Measurements from ENCODE around the gene DMTF1.

Gene DMTF1

GRCh38 chr7:87223666-87224065, 71.4 kb downstream of the DMTF1 start (continued):
- TF ChIP-seq, protein P1, sequence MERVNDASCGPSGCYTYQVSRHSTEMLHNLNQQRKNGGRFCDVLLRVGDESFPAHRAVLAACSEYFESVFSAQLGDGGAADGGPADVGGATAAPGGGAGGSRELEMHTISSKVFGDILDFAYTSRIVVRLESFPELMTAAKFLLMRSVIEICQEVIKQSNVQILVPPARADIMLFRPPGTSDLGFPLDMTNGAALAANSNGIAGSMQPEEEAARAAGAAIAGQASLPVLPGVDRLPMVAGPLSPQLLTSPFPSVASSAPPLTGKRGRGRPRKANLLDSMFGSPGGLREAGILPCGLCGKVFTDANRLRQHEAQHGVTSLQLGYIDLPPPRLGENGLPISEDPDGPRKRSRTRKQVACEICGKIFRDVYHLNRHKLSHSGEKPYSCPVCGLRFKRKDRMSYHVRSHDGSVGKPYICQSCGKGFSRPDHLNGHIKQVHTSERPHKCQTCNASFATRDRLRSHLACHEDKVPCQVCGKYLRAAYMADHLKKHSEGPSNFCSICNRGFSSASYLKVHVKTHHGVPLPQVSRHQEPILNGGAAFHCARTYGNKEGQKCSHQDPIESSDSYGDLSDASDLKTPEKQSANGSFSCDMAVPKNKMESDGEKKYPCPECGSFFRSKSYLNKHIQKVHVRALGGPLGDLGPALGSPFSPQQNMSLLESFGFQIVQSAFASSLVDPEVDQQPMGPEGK (CRISPR knock-in tag; IDR thresholded peaks at IDR 0.05; ENCODE audit: borderline replicate concordance) = no peak
- no peak for TF ChIP-seq TCF4 (CRISPR knock-in tag; IDR thresholded peaks at IDR 0.05; ENCODE audit: borderline replicate concordance)

DNA sequence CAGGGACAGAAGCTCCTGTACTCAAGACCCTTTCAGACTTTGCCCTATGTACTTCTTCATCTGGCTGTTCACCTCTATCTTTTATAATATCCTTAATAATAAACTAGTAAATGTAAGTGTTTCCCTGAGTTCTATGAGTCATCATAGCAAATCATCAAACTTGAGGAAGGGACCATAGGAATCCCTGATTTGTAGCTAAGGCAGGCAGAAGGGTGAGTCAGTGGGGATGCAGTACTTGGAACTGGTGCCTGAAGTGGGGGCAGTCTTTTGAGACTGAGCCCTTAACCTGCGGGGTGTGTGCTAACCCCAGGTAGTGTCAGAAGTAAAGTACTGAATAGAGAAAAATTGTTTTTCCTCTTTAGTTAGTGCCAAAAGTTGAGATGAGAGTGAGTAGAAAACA, 73.4 kb downstream of the DMTF1 start:
- TF ChIP-seq SNAI2 (CRISPR knock-in tag; IDR thresholded peaks at IDR 0.05) (no peak), TSHZ2 (CRISPR knock-in tag; IDR thresholded peaks at IDR 0.05) (no peak), ARNTL (CRISPR knock-in tag; IDR thresholded peaks at IDR 0.05; ENCODE audit: borderline replicate concordance, low read depth) (no peak), ZNF8 (CRISPR knock-in tag; IDR thresholded peaks at IDR 0.05) (no peak)
- TF ChIP-seq, protein P2, sequence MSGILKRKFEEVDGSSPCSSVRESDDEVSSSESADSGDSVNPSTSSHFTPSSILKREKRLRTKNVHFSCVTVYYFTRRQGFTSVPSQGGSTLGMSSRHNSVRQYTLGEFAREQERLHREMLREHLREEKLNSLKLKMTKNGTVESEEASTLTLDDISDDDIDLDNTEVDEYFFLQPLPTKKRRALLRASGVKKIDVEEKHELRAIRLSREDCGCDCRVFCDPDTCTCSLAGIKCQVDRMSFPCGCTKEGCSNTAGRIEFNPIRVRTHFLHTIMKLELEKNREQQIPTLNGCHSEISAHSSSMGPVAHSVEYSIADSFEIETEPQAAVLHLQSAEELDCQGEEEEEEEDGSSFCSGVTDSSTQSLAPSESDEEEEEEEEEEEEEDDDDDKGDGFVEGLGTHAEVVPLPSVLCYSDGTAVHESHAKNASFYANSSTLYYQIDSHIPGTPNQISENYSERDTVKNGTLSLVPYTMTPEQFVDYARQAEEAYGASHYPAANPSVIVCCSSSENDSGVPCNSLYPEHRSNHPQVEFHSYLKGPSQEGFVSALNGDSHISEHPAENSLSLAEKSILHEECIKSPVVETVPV (CRISPR knock-in tag; IDR thresholded peaks at IDR 0.05) = no peak
- ATAC-seq = peak; percentile 56

- TF ChIP-seq SNAI2 (CRISPR knock-in tag; IDR thresholded peaks at IDR 0.05) (no peak), ZFP30 (CRISPR knock-in tag; IDR thresholded peaks at IDR 0.05) (no peak), ZNF565 (CRISPR knock-in tag; conservative IDR thresholded peaks at IDR 0.05; ENCODE audit: low read depth) (no peak), BACH2 (CRISPR knock-in tag; IDR thresholded peaks at IDR 0.05; ENCODE audit: borderline replicate concordance) (no peak), ZNF8 (CRISPR knock-in tag; IDR thresholded peaks at IDR 0.05) (no peak), ESRRG (CRISPR knock-in tag; IDR thresholded peaks at IDR 0.05) (no peak), RARB (CRISPR knock-in tag; IDR thresholded peaks at IDR 0.05) (no peak), GLIS3 (CRISPR knock-in tag; IDR thresholded peaks at IDR 0.05) (no peak)
- TF ChIP-seq, protein P2 (CRISPR knock-in tag; IDR thresholded peaks at IDR 0.05) = no peak
- TF ChIP-seq, protein P1 (CRISPR knock-in tag; IDR thresholded peaks at IDR 0.05; ENCODE audit: borderline replicate concordance) = no peak
- ATAC-seq = no peak
Observed at GRCh38 chr7:87226495-87226894, 74.2 kb downstream of the DMTF1 start.

- TF ChIP-seq PPARA (CRISPR knock-in tag; IDR thresholded peaks at IDR 0.05; ENCODE audit: borderline replicate concordance) (no peak), TSHZ2 (CRISPR knock-in tag; IDR thresholded peaks at IDR 0.05) (peak; percentile 35; the same call in 1 of the 2 replicates), ESRRG (CRISPR knock-in tag; IDR thresholded peaks at IDR 0.05) (no peak), ZFP30 (CRISPR knock-in tag; IDR thresholded peaks at IDR 0.05) (no peak), BACH2 (CRISPR knock-in tag; IDR thresholded peaks at IDR 0.05; ENCODE audit: borderline replicate concordance) (no peak), SNAI2 (CRISPR knock-in tag; IDR thresholded peaks at IDR 0.05) (no peak), TOX (CRISPR knock-in tag; IDR thresholded peaks at IDR 0.05; ENCODE audit: borderline replicate concordance) (no peak)
- TF ChIP-seq, protein P3, sequence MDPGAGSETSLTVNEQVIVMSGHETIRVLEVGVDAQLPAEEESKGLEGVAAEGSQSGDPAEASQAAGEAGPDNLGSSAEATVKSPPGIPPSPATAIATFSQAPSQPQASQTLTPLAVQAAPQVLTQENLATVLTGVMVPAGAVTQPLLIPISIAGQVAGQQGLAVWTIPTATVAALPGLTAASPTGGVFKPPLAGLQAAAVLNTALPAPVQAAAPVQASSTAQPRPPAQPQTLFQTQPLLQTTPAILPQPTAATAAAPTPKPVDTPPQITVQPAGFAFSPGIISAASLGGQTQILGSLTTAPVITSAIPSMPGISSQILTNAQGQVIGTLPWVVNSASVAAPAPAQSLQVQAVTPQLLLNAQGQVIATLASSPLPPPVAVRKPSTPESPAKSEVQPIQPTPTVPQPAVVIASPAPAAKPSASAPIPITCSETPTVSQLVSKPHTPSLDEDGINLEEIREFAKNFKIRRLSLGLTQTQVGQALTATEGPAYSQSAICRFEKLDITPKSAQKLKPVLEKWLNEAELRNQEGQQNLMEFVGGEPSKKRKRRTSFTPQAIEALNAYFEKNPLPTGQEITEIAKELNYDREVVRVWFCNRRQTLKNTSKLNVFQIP (CRISPR knock-in tag; IDR thresholded peaks at IDR 0.05; ENCODE audit: borderline replicate concordance, low read depth) = no peak
- no peak; the same call in 2 of the 3 replicates for ATAC-seq
Observed at GRCh38 chr7:87231258-87231657, 79.0 kb downstream of the DMTF1 start.

All from SK-N-SH treated with all-trans-retinoic acid at 6 μM for 48 hours (cell line).